SK-N-SH (cell line): ENCODE measurements around the gene MAN1A1. TPM values are rescaled to one million over a fixed set of nuclear protein-coding genes. Genes with fewer than 3 reads are reported as not detected.

Experiments used
- CTCF ChIP-seq: fragments of 200-600 bp; sonication (generic); IDR thresholded peaks from 2 replicates; pipeline ENCODE4 v1.6.1; 2017; ENCODE audit warnings: antibody characterized with exemption, mild to moderate bottlenecking, moderate library complexity
- FOXJ3 ChIP-seq: sonication (generic); formaldehyde crosslinking; IDR thresholded peaks from 2 replicates; pipeline ENCODE4 v1.5.1; 2020; ENCODE audit warnings: mild to moderate bottlenecking, missing genetic modification reagents
- GATA2 ChIP-seq: sonication (generic); formaldehyde crosslinking; IDR thresholded peaks from 2 replicates; pipeline ENCODE4 v1.5.0; 2020; ENCODE audit warnings: mild to moderate bottlenecking, missing genetic modification reagents
- IRF3 ChIP-seq: fragments of 150-350 bp; IDR thresholded peaks from 2 replicates; pipeline ENCODE4 v1.6.1; 2016; ENCODE audit warnings: mild to moderate bottlenecking, low read depth, low read length
- MEF2A ChIP-seq: IDR thresholded peaks from 2 replicates; pipeline ENCODE4 v1.4.0; 2012; ENCODE audit warnings: low read depth, borderline replicate concordance
- NRF1 ChIP-seq: IDR thresholded peaks from 2 replicates; pipeline ENCODE4 v1.6.1; 2012; ENCODE audit warnings: low read depth, mild to moderate bottlenecking, low read length
- PBX3 ChIP-seq: IDR thresholded peaks from 2 replicates; pipeline ENCODE4; 2012
- RFX5 ChIP-seq: IDR thresholded peaks from 2 replicates; pipeline ENCODE4 v1.6.1; 2012; ENCODE audit warnings: mild to moderate bottlenecking, improper control_type of control experiment, low read length
- RXRA ChIP-seq: IDR thresholded peaks from 2 replicates; pipeline ENCODE4 v1.4.0; 2012; ENCODE audit warnings: low read depth, mild to moderate bottlenecking, borderline replicate concordance
- TAF1 ChIP-seq: IDR thresholded peaks from 2 replicates; pipeline ENCODE4 v1.6.1; 2012; ENCODE audit warnings: low read depth, mild to moderate bottlenecking, low read length, moderate library complexity, borderline replicate concordance
- TEAD4 ChIP-seq: IDR thresholded peaks from 2 replicates; pipeline ENCODE4 v1.4.0; 2012; ENCODE audit warnings: mild to moderate bottlenecking, borderline replicate concordance; ENCODE audit not compliant: insufficient read depth
- USF1 ChIP-seq: IDR thresholded peaks from 2 replicates; pipeline ENCODE4 v1.4.0; 2012; ENCODE audit warnings: low read depth, borderline replicate concordance
- USF2 ChIP-seq: fragments of 150-350 bp; IDR thresholded peaks from 2 replicates; pipeline ENCODE4 v1.6.1; 2017; ENCODE audit warnings: antibody characterized with exemption, low read length, low read depth, borderline replicate concordance
- ZBTB33 ChIP-seq: IDR thresholded peaks from 2 replicates; pipeline ENCODE4 v1.4.0; 2012; ENCODE audit warnings: low read depth, borderline replicate concordance
- polyA plus RNA-seq, 3 experiments: library from polyadenylated mRNA; depleted of rRNA; stranded (reverse); fragments of >200 nt; gene quantifications; 2 replicates each; pipeline ENCODE4 v1.2.3, GENCODE V29; 2012

The MAN1A1 gene
- polyA plus RNA-seq, 1 of the 3 experiments (the other 2 are of a cell fraction) = 28.0 TPM

GRCh38 chr6:119148098-119148824 is 201.3 kb downstream of the MAN1A1 start (continued):
- TF ChIP-seq TAF1 (no peak), RXRA (no peak), MEF2A (no peak), FOXJ3 (CRISPR knock-in tag) (no peak), CTCF (peak; percentile 84), GATA2 (no peak), ZBTB33 (no peak), TEAD4 (no peak), USF1 (no peak), USF2 (no peak), PBX3 (peak; percentile 58), RFX5 (no peak), IRF3 (no peak), NRF1 (peak; percentile 19; the same call in 1 of the 2 replicates)
